MG63 (cell line): Measurements from ENCODE around the gene TMPRSS3. TPM values are rescaled to one million over a fixed set of nuclear protein-coding genes. Genes with fewer than 3 reads are reported as not detected.

ENCODE experiments used
- total RNA-seq: library from RNA; depleted of rRNA; stranded (reverse); fragments of >200 nt; shearing (Covaris generic); gene quantifications from 2 replicates; pipeline ENCODE4 v1.2.3, GENCODE V29; 2014; ENCODE audit warnings: low replicate concordance; rRNA removed

Gene TMPRSS3
- total RNA-seq, 1 experiment from 2014 or later: not detected

Other genes with a start within 250 kb of the TMPRSS3 start
- gene ABCG1, start 176.9 kb downstream of the TMPRSS3 start, total RNA-seq: 0.82 and 1.9 TPM in 2 replicates
- gene TFF3, start 80.6 kb downstream of the TMPRSS3 start, total RNA-seq: not detected in 2 replicates
- not detected in 2 replicates for gene TFF2, start 45.1 kb downstream of the TMPRSS3 start, total RNA-seq
- not detected in 2 replicates for gene TFF1, start 29.5 kb downstream of the TMPRSS3 start, total RNA-seq
- not detected in 2 replicates for gene UBASH3A, start 7.8 kb upstream of the TMPRSS3 start, total RNA-seq
- gene RSPH1, start 100.2 kb upstream of the TMPRSS3 start, total RNA-seq: not detected in 2 replicates
- gene SLC37A1, start 117.8 kb upstream of the TMPRSS3 start, total RNA-seq: 2.1 and 5.0 TPM in 2 replicates